Keratinocyte (primary cell): ENCODE data around the gene STEAP1.

Experiments
- EZH2 ChIP-seq: IDR thresholded peaks from one replicate; pipeline ENCODE4 v1.6.1; 2012; ENCODE audit warnings: inconsistent platforms, mild to moderate bottlenecking, low read length, moderate library complexity
- TF ChIP-seq, protein P1 (sequence below), 3 experiments: IDR thresholded peaks in 1 of 3; conservative IDR thresholded peaks in 1 of 3; optimal IDR thresholded peaks in 1 of 3; 2 replicates in 2 of 3; 3 replicates in 1 of 3; pipeline versions ENCODE3 to v1.5.1; 2011; ENCODE audit warnings: low read length in 3 of 3, mild to moderate bottlenecking in 3 of 3, moderate library complexity in 2 of 3, control low read depth in 1 of 3, inconsistent platforms in 1 of 3; ENCODE audit not compliant: insufficient read depth in 2 of 3; ENCODE audit errors: extremely low read depth in 1 of 3

DNA sequence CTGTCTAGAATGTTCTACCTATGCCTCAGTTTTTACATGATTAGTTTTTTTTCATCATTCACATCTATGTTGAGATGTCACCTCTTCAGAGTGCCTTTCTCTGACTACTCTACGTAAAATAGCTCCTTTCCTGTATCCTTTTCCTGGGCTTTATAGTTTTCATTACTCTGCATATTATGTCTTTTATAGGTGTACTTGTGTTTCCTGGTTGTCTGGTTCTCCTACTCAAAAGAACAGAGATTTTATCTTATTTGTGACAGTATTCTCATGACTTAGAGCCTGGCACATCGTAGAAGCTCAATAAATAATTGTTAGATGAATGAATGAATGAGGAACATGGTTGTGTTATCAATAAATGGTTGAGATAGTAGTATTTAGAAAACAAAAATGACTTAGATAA is 17.9 kb downstream of the STEAP1 start:
- no peak for TF ChIP-seq EZH2
- TF ChIP-seq, protein P1, sequence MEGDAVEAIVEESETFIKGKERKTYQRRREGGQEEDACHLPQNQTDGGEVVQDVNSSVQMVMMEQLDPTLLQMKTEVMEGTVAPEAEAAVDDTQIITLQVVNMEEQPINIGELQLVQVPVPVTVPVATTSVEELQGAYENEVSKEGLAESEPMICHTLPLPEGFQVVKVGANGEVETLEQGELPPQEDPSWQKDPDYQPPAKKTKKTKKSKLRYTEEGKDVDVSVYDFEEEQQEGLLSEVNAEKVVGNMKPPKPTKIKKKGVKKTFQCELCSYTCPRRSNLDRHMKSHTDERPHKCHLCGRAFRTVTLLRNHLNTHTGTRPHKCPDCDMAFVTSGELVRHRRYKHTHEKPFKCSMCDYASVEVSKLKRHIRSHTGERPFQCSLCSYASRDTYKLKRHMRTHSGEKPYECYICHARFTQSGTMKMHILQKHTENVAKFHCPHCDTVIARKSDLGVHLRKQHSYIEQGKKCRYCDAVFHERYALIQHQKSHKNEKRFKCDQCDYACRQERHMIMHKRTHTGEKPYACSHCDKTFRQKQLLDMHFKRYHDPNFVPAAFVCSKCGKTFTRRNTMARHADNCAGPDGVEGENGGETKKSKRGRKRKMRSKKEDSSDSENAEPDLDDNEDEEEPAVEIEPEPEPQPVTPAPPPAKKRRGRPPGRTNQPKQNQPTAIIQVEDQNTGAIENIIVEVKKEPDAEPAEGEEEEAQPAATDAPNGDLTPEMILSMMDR (optimal IDR thresholded peaks at IDR 0.05 in 1 of 3, IDR thresholded peaks at IDR 0.05 in 1 of 3, conservative IDR thresholded peaks at IDR 0.05 in 1 of 3; ENCODE audit: extremely low read depth in 1 of 3, insufficient read depth in 2 of 3, low read length in 3 of 3) = no peak
